Skin epidermis (tissue), 12 donors: Measurements from ENCODE around the gene SLC38A3.
A peak's percentile ranks its signal among the peaks of the same experiment; 100 is the strongest.

ENCODE experiments used
- H3K27ac ChIP-seq, 21 experiments: fragments of 200-600 bp; sonication (generic) in 11 of 21; one replicate each; pipeline ENCODE4 v1.5.0; 2020; ENCODE audit warnings: mild to moderate bottlenecking in 3 of 21, inconsistent platforms in 2 of 21, moderate library complexity in 2 of 21
- H3K4me3 ChIP-seq, 7 experiments: fragments of 200-600 bp; sonication (generic) in 2 of 7; one replicate each; pipeline ENCODE4 v1.5.0; 2020; ENCODE audit warnings: inconsistent platforms in 2 of 7, mild to moderate bottlenecking in 2 of 7, moderate library complexity in 1 of 7

The SLC38A3 gene

DNA sequence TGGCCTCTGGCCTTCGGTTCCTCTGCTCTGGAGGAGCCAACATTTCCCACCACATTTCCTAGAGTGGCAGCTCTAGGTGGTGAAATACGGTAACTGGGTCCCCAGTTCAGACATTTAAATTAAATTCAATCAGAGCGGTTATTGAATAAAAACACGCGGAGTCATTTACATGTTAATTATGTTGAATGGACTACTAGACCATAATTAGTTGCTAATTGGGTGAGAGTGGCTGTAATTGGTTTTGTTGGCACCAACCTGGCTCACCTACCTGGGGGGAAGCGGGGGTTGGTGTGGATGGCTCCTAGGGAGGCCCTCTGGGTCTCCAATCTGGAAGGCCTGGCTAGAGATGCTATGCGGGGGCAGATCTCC lies 37.2 kb upstream of the SLC38A3 start:
- Histone ChIP-seq H3K4me3 (no peak overlapping the region), H3K27ac (peak overlapping the region in 16 of 21 experiments; percentile 14 to 85 (median 62))

DNA sequence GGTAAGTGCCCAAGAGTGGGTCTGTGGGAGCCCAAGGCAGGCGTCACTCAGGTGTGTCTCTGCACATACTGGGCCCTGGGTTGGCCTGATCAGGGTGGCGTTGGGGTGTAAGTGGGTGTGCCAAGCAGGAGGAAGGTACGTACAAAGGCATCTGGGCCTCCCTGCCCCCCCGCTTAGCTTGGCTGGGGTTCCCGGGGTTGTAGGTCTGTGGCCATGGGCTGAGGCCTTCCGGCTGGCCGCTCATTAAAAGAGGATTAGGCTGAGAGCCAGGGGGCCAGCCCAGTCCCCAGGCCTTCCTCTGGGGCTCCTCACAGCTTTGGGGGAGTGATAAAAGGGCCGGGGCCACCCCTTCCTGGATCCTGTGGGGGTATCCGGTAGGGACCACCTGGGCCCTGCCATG lies 36.7 kb upstream of the SLC38A3 start:
- peak overlapping the region in 16 of 21 experiments; percentile 16 to 85 (median 62) for H3K27ac ChIP-seq

DNA sequence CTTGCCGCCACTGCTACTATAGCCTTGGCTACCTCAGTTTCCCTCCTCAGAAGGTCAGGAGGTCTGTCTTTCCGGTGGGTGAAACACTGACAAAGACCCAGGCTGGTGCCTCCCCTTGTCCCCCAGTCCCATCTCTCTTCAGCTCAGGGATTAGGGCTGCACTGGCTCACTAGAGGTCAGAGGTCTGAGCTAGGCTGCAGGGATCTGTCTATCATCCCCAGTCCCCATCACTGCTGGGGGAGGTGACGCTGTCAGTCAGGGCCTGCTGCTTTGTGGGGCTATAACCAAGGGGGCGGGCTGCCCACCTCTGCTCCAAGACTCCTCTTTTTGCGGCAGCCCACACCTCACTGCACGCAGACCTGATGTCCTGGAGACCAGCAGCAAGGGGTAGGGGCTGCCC lies 36.3 kb upstream of the SLC38A3 start:
- H3K27ac ChIP-seq = peak overlapping the region in 14 of 21 experiments; percentile 16 to 81 (median 70)
- H3K4me3 ChIP-seq = no peak overlapping the region

More for the DNA sequence above, 36.7 kb upstream of the SLC38A3 start:
- H3K4me3 ChIP-seq = no peak overlapping the region

DNA sequence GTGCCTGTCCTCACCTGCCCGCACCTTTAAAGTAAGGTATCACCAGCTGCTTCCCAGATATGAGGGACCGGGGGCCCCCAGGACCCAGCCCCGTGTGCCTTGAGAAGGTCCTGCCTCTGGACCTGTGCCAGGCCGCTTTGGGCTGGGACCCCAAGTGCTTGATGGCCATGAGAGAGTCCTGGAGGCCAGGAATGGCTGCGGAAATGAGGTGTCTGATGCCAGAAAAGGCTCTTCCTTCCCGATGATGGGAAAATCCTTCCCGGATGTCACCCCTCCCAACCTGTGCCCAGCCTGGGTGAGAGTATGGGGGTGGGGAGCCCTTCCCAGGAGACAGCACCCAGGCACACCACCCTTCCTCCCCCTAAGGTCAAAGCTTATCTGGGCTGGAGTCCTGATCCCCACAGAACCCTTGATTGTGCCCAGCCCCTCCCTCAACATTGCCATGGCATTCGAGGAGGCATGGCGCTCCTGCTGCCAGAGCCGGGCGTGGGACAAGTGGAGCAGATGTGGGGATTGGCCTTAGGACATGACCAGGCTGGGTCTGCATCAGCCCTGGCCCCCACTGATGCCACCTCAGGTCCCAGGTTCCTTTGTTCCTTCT lies 35.7 kb upstream of the SLC38A3 start:
- Histone ChIP-seq H3K4me3 (no peak overlapping the region), H3K27ac (peak overlapping the region in 14 of 21 experiments; percentile 16 to 81 (median 70))

DNA sequence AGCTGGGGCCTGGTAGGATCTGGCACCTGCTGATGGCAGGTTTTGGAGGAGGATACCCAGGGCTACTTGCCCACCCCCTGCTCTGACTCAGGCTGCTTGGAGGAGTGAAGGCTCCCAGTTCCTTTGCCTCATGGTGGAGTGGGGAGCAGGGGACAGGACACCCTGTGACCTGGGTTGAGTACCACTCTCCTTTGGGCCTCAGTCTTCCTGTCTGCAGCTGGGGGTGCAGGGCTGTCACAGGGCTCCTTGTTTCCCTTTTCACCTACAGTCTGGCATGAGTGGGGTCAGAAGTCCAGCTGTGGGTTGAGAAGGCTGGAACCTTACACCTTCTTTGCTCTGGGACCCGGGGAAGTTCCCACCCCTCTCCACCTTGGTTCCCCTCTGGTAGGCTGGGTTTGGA lies 35.2 kb upstream of the SLC38A3 start:
- Histone ChIP-seq H3K27ac (peak overlapping the region in 13 of 21 experiments; percentile 19 to 81 (median 68)), H3K4me3 (no peak overlapping the region)

DNA sequence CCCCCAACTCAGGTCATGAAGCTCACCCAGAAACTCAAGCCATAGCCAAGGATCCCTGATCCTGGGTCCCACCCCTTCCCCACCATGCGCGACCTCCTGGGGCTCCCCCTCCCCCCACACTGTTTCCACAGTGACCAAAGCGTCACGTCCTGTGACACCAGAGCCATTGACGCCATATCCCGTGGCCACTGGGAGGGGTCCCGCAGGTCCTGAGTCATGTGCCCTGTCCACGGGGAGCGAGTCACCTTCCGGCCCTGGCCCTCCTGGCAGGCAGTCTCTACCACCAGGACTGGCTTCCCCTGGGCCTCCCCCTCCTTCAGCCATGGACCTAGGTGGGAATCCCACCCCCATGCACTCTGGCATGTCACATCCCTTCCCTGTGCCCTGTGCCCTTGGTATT lies 34.4 kb upstream of the SLC38A3 start:
- Histone ChIP-seq H3K27ac (peak overlapping the region in 12 of 21 experiments; percentile 24 to 81 (median 71)), H3K4me3 (no peak overlapping the region)

DNA sequence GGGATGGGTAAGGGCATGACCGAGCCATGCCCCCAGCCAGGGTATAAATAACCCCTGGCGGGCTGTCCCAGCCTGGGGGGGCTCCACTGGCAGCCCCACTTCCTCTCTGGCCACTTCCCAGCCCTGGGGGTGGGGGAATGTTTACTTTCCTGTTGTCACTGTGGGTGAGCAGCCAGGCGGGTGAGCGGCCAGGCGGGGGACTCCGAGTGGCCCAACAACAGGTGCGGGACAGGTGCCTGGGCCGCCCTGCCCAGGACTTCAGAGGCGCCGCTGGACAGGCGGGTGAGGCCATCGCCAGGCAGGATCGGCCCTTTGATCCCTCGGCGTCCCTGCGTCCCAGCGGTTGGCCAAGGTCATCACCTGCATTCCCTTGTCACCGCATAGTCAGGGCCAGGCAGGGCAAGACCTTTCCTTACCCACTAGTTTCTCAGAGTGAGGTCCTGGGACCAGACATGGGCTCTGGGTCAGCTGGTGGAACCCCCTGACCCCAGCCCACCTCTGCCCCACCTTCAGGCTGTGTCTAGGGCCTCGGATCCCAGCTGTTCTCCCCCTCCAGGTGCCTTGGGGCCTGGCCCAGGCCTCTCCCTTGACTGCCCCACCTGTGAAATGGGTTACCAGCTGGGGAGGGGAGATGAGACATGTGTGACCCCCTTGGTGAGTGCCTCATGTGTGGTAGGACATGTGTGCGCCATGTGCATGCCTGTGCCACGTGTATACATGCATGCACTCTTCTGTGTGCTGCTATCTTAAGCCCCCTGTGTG lies 33.4 kb upstream of the SLC38A3 start:
- Histone ChIP-seq H3K4me3 (no peak overlapping the region), H3K27ac (peak overlapping the region in 11 of 21 experiments; percentile 0 to 81 (median 51))

DNA sequence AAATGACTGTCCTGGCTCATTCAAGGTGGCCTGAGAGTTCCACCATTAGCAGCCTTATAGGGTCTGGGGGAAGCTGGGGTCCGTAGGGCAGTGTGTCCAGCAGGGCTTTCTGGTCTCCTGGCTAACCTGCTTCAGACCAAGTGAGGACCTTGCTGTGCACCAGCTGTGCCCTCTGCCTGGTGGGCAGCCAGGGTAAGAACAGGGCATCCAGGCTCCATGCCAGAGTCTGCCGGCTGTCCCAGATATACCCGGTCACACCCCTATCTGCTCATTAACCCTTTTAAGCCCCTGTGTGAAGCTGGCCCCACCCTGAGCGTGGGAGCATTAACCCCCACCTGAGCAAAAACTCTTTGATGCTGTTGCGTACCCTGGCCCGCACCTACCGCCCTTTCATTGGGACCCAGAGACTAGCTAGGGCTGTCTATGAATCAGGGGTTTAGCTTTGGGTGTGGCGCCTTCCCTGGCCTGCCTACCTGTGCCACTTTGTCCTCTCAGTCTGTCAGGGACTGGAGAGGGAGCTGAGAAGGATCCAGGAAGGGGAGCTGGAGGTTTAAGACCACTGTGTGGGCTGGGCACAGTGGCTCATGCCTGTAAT lies 32.3 kb upstream of the SLC38A3 start:
- H3K27ac ChIP-seq = peak overlapping the region in 4 of 21 experiments; percentile 1 to 80 (median 66)
- no peak overlapping the region for H3K4me3 ChIP-seq

DNA sequence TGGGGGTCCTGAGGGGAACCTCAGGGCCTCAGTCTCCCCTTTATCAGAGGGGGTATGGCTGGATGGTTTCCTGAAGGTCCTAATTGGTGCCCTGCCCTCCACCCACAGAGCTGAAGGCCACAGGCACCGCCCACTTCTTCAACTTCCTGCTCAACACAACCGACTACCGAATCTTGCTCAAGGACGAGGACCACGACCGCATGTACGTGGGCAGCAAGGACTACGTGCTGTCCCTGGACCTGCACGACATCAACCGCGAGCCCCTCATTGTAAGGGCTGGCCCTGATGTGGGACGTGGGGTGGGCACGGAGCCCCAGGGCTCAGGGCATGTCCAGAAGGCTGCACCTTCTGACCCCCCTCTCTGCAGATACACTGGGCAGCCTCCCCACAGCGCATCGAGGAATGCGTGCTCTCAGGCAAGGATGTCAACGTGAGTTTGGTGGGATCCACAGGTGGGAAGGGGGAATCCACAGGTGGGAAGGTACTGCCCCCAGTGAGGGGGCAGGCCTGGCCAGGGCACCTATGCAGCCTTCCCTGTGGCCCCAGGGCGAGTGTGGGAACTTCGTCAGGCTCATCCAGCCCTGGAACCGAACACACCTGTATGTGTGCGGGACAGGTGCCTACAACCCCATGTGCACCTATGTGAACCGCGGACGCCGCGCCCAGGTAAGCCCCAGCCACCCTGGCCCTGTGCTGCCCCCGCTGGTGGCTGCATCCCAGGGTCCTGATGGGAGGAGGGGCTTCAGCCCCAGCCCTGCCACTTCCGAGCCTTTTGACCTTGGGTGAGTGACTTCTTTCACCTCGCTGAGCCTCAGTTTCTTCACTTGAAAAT lies 31.2 kb upstream of the SLC38A3 start:
- Histone ChIP-seq H3K27ac (peak overlapping the region in 2 of 21 experiments; percentile 3 to 76), H3K4me3 (no peak overlapping the region)

DNA sequence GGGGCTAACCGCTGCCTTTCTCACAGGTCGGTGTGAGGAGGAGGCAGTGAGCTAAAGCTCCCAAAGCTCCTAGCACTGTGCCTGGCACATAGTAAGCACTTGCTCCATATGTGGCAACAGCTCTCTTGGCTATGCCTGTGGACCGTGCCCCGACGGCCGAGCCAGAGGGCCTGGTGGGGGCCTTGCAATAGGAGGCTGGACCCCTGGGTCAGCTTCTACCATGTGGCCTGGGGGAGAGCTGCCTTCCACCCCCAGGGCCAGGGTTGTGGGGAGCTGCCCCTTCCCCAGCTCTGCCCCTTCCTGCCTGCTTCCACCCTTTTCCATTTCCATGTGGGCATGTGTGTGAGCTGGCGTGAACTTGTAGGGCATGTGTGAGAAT lies 30.6 kb upstream of the SLC38A3 start:
- Histone ChIP-seq H3K27ac (no peak overlapping the region), H3K4me3 (no peak overlapping the region)

DNA sequence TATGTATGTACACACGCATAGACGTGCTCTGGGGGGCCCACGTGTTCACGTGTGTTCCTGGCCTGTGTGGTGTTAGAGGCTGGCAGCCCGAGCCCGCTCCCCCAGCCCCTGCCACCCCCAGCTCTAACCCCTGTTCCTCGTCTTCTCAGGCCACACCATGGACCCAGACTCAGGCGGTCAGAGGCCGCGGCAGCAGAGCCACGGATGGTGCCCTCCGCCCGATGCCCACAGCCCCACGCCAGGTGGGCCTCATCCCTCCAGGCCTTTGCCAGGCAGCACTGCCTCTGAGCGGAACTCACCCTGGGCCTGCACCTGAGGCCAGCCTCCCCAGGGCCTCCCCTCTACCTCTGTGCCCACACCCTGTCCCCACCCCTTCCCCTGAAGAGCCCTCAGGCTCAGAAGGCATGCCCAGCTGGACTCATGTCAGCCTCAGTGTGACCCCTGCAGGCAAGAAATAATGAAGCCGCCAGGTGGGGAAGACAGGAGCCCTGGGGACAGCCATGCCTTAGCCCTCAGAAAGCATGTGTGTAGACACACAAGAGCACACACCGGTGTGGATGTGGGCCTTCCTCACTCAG lies 30.0 kb upstream of the SLC38A3 start:
- Histone ChIP-seq H3K27ac (no peak overlapping the region), H3K4me3 (no peak overlapping the region)

DNA sequence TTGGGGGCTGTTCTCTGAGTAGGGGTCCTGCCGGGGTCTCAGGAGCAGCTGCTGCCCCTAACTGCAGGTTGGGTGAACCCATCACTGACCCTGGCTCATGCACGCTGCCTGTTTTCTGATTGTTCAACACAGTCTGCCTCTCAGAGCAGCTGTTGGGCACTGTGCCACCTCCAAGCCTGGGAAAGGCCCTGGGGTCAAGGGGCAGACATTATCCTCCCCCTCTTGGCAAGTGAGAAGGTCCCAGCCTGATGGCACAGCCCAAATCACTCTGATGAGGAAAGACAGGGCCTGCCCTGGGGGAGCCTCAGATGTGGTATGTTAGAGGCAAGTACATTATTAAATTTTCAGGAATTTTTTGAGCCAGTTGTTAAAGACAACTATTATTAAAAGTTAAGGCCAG lies 27.7 kb upstream of the SLC38A3 start:
- Histone ChIP-seq H3K27ac (peak overlapping the region in 1 of 21 experiments; percentile 10), H3K4me3 (no peak overlapping the region)

DNA sequence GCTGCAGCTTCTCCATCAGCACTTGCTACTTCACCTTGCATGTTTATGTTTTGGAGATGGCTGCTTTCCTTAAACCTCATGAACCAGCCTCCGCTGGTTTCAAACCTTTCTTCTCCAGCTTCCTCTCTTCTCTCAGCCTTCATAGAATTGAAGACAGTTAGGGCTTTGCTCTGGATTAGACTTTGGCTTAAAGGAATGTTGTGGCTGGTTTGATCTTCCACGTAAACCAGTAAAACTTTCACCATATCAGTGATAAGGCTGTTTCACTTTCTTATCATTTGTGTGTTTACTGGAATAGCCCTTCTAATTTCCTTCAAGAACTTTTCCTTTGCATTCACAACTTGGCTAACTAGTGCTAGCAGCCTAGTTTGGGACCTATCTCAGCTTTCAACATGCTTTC lies 25.4 kb upstream of the SLC38A3 start:
- Histone ChIP-seq H3K27ac (no peak overlapping the region), H3K4me3 (no peak overlapping the region)

DNA sequence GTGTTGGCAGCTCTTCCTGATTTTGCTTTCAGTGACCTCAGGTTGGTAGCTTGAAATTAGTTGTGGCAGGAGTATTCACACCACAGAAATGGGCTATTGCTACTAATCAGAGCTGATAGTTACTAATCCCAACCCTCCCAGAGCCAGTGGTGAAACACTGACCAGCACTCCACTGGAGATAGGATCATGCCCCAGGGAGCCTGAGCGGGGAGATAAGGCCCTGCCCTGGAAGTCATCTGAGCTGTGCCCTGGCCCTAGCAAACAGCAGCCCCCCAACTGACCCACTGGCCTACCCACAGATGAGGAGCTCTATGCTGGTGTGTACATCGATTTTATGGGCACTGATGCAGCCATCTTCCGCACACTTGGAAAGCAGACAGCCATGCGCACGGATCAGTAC lies 23.1 kb upstream of the SLC38A3 start:
- no peak overlapping the region for H3K4me3 ChIP-seq
- no peak overlapping the region for H3K27ac ChIP-seq

DNA sequence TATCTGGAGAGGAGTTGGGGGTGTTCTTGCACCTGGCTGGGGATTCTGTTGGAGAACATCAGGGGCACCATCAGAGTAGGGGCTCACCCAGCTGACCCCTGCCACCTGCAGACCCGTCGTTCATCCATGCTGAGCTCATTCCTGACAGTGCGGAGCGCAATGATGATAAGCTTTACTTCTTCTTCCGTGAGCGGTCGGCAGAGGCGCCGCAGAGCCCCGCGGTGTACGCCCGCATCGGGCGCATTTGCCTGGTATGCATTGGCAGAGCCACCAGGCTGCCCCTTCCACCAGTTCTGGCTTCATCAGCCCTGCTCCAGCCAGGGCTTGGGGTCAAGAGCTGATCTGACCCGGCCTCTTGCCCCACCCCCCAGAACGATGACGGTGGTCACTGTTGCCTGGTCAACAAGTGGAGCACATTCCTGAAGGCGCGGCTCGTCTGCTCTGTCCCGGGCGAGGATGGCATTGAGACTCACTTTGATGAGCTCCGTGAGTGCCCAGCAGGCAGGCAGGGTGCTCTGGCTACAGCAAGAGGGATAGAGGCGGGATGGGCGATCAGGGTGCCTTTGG lies 22.5 kb upstream of the SLC38A3 start:
- H3K4me3 ChIP-seq = no peak overlapping the region
- peak overlapping the region in 1 of 21 experiments; percentile 3 for H3K27ac ChIP-seq

DNA sequence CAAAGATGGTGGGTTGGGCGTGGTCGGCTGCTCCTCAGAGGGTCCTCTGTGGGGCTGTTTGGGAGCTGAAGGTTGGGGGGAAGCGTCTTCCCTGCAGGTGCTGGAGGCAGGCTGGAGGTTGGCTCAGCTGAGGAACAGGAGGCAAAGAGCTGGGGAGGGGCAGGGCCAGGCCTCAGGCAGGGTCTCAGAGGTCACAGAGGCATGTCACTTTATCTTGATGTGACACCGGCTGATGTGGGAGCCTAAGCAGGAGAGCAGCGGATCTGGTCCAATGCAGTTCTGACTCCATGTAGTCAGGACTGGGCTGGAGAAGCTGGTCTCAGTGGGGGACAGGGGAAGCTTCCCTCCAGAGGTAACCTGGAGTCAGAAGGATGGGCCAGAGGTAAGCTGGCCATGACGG lies 21.3 kb upstream of the SLC38A3 start:
- H3K4me3 ChIP-seq = no peak overlapping the region
- H3K27ac ChIP-seq = no peak overlapping the region

DNA sequence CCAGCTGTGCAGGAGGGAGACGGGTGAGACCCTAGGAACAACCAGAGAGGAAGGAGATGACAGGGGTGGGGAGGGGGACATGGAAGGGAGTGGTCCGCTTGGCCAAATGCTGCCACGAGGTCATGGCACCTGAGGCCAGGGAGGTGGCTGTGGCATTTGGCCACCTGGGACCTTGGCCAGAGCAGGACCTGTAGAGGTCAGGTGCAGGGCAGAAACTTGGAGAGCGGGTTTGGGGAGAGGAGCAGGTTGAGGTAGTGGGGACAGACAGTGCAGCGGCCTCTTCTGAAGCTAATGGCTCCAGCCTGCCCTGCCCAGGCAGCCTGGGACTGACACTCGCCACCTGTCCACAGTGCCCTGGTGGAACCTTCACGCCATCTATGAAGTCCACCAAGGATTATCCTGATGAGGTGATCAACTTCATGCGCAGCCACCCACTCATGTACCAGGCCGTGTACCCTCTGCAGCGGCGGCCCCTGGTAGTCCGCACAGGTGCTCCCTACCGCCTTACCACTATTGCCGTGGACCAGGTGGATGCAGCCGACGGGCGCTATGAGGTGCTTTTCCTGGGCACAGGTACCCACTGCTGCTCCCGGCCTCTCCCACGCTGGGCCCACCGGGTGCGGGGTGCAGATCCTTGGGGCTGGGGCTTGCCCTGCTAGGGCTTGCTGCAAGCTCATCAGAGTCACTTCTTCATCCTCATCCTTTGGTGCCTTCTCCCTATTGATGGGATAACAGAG lies 20.7 kb upstream of the SLC38A3 start:
- no peak overlapping the region for H3K27ac ChIP-seq
- no peak overlapping the region for H3K4me3 ChIP-seq

DNA sequence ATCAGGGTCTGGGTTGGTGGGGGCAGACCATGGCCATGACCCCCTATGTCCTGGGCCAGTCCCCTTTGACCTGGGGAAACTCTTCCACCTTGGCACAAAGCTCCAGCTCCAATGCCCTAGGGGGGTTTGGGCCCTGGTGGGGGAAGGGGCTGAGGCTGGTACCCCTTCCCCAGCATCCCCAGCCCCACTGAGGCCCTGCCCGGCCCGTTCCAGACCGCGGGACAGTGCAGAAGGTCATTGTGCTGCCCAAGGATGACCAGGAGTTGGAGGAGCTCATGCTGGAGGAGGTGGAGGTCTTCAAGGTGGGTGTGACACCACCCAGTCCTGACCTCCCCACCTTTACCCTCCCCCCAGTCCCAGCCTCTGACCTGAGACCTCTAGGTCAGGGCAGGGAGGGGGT lies 19.8 kb upstream of the SLC38A3 start:
- H3K4me3 ChIP-seq = no peak overlapping the region
- H3K27ac ChIP-seq = no peak overlapping the region

DNA sequence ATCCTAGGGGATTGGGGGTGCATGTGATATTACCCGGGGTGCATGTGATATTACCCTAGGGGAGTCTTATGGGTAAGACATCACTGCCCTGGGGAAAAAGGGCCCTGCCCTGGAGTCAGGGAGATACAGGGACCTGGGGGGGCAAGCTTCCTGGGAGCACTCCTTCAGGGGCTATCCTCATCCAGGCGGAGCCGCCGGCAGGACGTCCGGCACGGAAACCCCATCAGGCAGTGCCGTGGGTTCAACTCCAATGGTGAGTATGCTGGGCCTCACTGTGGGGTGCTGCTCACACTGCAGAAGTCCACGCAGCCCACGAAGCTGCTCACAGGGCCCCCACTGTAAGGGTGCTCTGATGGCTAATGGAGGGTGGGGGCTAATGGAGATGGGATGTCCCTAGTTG lies 19.0 kb upstream of the SLC38A3 start:
- Histone ChIP-seq H3K4me3 (no peak overlapping the region), H3K27ac (no peak overlapping the region)
